SU-DHL-6 (cell line): Measurements from ENCODE around the gene RDH14.

Experiments used
- H2AFZ ChIP-seq: fragments of 200-600 bp; sonication (generic); 2 replicates; pipeline ENCODE4 v1.6.1; 2014; ENCODE audit warnings: low read depth, mild to moderate bottlenecking, moderate library complexity, mixed read lengths, antibody characterized with exemption, low read length; ENCODE audit not compliant: severe bottlenecking
- H3F3A ChIP-seq: fragments of 200-600 bp; shearing (Covaris generic); 2 replicates; pipeline ENCODE4 v1.6.0; 2016; ENCODE audit warnings: antibody characterized with exemption, mild to moderate bottlenecking; ENCODE audit not compliant: insufficient read depth
- H3K27ac ChIP-seq: fragments of 200-600 bp; sonication (generic); 2 replicates; pipeline ENCODE4 v1.5.1; 2016; ENCODE audit warnings: low read depth, mild to moderate bottlenecking, low read length, moderate library complexity, mixed read lengths
- H3K27me3 ChIP-seq: fragments of 200-600 bp; sonication (generic), shearing (Covaris generic); 2 replicates; pipeline ENCODE4 v1.6.0; 2014; ENCODE audit warnings: mild to moderate bottlenecking, low read length
- H3K36me3 ChIP-seq: fragments of 200-600 bp; sonication (generic); 2 replicates; pipeline ENCODE4 v1.6.1; 2014; ENCODE audit warnings: mild to moderate bottlenecking, low read length, mixed read lengths
- H3K4me2 ChIP-seq: fragments of 300-600, 200-600 bp; shearing (Covaris generic), sonication (generic); 2 replicates; pipeline ENCODE4 v1.6.0; 2014; ENCODE audit warnings: low read length, low read depth, mild to moderate bottlenecking; ENCODE audit not compliant: poor library complexity, severe bottlenecking
- H3K4me3 ChIP-seq: fragments of 200-600 bp; sonication (generic); 2 replicates; pipeline ENCODE4 v1.5.1; 2014; ENCODE audit warnings: antibody characterized with exemption, low read length, mild to moderate bottlenecking, mixed read lengths; ENCODE audit not compliant: insufficient read depth, poor library complexity, severe bottlenecking
- H3K79me2 ChIP-seq: fragments of 200-600 bp; sonication (generic); 2 replicates; pipeline ENCODE4 v1.6.1; 2014; ENCODE audit warnings: mild to moderate bottlenecking, low read length, moderate library complexity; ENCODE audit not compliant: insufficient read depth
- H3K9ac ChIP-seq: fragments of 200-600 bp; sonication (generic); 2 replicates; pipeline ENCODE4 v1.7.0; 2014; ENCODE audit warnings: mild to moderate bottlenecking, low read length
- H3K9me2 ChIP-seq: fragments of 200-600 bp; sonication (generic); replicated peaks from 2 replicates; pipeline ENCODE4 v1.6.1; 2014; ENCODE audit warnings: low read length; ENCODE audit not compliant: insufficient read depth
- H3K9me3 ChIP-seq: fragments of 200-600 bp; sonication (generic); 2 replicates; pipeline ENCODE4 v1.6.1; 2014; ENCODE audit warnings: low read length, mixed read lengths; ENCODE audit not compliant: insufficient read depth
- H4K20me1 ChIP-seq: fragments of 200-600 bp; sonication (generic); 2 replicates; pipeline ENCODE4 v1.6.1; 2014; ENCODE audit warnings: low read depth, mild to moderate bottlenecking, antibody characterized with exemption, low read length, moderate library complexity, mixed read lengths
- EZH2phosphoT487 ChIP-seq: fragments of 200-600 bp; sonication (generic), shearing (Covaris generic); conservative IDR thresholded peaks from 2 replicates; pipeline ENCODE4 v1.6.1; 2018; ENCODE audit warnings: mild to moderate bottlenecking, antibody characterized with exemption, low read length, moderate library complexity, mixed read lengths
- TF ChIP-seq, protein P1 (sequence below): fragments of 200-600 bp; sonication (generic); IDR thresholded peaks from one replicate; pipeline ENCODE4 v1.5.1; 2017; ENCODE audit warnings: antibody characterized with exemption, mild to moderate bottlenecking, low read length, moderate library complexity; ENCODE audit not compliant: insufficient read depth, poor library complexity, severe bottlenecking

RDH14 gene

DNA sequence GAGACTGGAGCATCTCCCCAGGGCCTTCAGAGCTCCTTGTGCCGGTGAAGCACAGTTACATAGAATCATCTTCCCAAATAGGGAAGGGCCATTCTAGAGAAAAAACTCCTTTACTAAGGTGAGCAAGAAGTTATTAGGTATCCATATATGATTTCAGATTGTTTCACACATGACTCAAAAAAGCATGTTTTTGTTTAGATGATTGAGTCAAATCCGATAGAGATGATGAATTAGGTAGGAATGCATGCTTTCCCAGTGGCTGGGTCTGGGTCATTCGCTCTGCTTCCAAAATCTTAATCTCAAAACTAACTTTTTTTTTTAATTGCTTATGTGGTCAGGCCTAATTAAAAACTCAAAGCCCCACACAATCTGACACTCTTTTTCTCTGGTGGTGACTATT is 25.1 kb upstream of the RDH14 start:
- Histone ChIP-seq H3K4me3 (no peak overlapping the region), H3K27me3 (no peaks in the 10 kb centered on the region), H3F3A (no peaks in the 10 kb centered on the region), H3K9ac (no peak overlapping the region), H2AFZ (no peak overlapping the region), H3K79me2 (no peaks in the 10 kb centered on the region), H4K20me1 (no peaks in the 10 kb centered on the region), H3K9me3 (no peaks in the 10 kb centered on the region), H3K9me2 (no peaks in the 10 kb centered on the region; the same call in 1 of the 2 replicates), H3K36me3 (no peaks in the 10 kb centered on the region), H3K4me2 (no peak overlapping the region), H3K27ac (no peak overlapping the region)
- TF ChIP-seq, protein P1, sequence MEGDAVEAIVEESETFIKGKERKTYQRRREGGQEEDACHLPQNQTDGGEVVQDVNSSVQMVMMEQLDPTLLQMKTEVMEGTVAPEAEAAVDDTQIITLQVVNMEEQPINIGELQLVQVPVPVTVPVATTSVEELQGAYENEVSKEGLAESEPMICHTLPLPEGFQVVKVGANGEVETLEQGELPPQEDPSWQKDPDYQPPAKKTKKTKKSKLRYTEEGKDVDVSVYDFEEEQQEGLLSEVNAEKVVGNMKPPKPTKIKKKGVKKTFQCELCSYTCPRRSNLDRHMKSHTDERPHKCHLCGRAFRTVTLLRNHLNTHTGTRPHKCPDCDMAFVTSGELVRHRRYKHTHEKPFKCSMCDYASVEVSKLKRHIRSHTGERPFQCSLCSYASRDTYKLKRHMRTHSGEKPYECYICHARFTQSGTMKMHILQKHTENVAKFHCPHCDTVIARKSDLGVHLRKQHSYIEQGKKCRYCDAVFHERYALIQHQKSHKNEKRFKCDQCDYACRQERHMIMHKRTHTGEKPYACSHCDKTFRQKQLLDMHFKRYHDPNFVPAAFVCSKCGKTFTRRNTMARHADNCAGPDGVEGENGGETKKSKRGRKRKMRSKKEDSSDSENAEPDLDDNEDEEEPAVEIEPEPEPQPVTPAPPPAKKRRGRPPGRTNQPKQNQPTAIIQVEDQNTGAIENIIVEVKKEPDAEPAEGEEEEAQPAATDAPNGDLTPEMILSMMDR: no peak
- TF ChIP-seq EZH2phosphoT487: no peak

DNA sequence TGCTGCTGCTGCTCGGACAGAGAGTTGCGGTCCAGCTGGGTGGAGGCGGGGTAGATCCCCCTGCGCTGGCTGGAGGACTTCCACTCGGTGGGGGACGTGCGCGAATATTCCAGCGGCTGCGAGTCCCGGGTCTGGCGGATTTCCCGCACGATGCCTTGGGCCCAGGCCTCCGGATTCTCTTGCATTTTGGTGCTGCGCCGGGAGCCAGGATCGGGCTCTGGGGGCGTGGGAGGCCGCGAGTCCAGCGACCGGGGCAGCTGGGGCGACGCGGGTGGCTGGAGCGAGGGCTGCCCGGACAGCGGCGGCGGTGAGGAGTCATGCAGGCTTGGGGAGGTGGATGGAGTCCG is 24.1 kb upstream of the RDH14 start:
- H3K27ac ChIP-seq: no peak overlapping the region
- no peak for TF ChIP-seq EZH2phosphoT487
- TF ChIP-seq, protein P1: no peak
- H3K36me3 ChIP-seq: no peaks in the 10 kb centered on the region
- H3F3A ChIP-seq: no peaks in the 10 kb centered on the region
- H3K9ac ChIP-seq: no peak overlapping the region
- H3K4me3 ChIP-seq: no peak overlapping the region
- no peak overlapping the region for H3K4me2 ChIP-seq
- H4K20me1 ChIP-seq: no peaks in the 10 kb centered on the region
- H3K9me2 ChIP-seq: no peaks in the 10 kb centered on the region; the same call in 1 of the 2 replicates
- H3K27me3 ChIP-seq: no peaks in the 10 kb centered on the region
- H2AFZ ChIP-seq: no peak overlapping the region
- no peaks in the 10 kb centered on the region for H3K79me2 ChIP-seq
- H3K9me3 ChIP-seq: no peaks in the 10 kb centered on the region

DNA sequence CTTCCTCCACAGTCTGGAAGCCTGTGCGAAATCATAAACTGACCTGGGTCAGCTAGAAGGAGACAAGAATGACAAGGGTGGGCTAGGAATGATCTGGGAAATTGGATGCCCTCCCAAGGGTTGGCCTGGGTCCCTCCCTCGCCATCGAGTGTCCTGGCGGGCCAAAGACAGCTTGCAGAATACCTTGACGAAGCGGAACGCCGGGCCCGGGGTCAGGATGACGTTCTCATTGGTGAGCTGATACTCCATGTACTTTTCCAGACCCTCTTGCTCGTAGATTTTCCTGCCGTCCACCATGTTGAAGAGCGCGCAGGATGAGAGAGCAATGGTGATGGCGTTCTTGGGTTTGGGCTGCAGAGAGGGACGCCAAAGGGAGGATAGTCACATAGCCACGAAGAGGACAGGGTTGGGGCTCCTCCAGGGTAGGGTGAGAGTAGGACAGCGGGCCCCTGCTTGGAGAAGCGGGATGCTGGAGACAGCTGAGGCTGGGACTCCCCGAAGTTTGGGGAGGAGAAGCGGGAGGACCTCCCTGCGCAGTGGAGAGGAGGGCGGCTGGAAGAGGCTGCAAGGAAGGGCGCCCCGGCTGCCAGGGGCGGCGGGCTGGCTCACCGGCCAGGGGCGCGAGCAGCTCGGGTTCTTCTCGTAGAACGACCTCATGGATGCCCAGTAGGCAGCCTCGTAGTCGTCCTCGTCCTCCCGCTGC is 23.6 kb upstream of the RDH14 start:
- Histone ChIP-seq H2AFZ (no peak overlapping the region), H3F3A (no peaks in the 10 kb centered on the region), H3K9me3 (no peaks in the 10 kb centered on the region), H3K27ac (no peak overlapping the region), H3K27me3 (no peaks in the 10 kb centered on the region), H4K20me1 (no peaks in the 10 kb centered on the region), H3K4me3 (no peak overlapping the region), H3K4me2 (no peak overlapping the region), H3K36me3 (no peaks in the 10 kb centered on the region), H3K9ac (no peak overlapping the region), H3K79me2 (no peaks in the 10 kb centered on the region), H3K9me2 (no peaks in the 10 kb centered on the region; the same call in 1 of the 2 replicates)
- no peak for TF ChIP-seq EZH2phosphoT487
- TF ChIP-seq, protein P1: no peak
